ENCODE results near the gene SGCD. TPM values are rescaled to one million over a fixed set of nuclear protein-coding genes. Genes with fewer than 3 reads are reported as not detected.
A peak's percentile ranks its signal among the peaks of the same experiment; 100 is the strongest.

The SGCD gene
- polyA plus RNA-seq, 4 donors: 0.22 to 7.5 (median 0.62) TPM

GRCh38 chr5:156328161-156328560 lies 1.2 kb downstream of the SGCD start:
- Histone ChIP-seq H3K27me3 (ENCODE audit: control insufficient read depth in 3 of 3, insufficient read depth in 3 of 3, low read length in 3 of 3) (peaks cover 0 to 3% (median 0%) of the 10 kb centered on the region in 3 donors), H3K4me3 (ENCODE audit: low read depth in 1 of 3, low read length in 3 of 3) (peak overlapping the region in 1 of 3 donors; percentile 47), H3K4me1 (ENCODE audit: control insufficient read depth in 3 of 3, insufficient read depth in 2 of 3, low read depth in 1 of 3, low read length in 2 of 3) (no peaks in the 10 kb centered on the region), H3K36me3 (ENCODE audit: control insufficient read depth in 3 of 3, insufficient read depth in 2 of 3, low read depth in 1 of 3, low read length in 3 of 3) (no peaks in the 10 kb centered on the region), H3K9me3 (ENCODE audit: control insufficient read depth in 2 of 2, insufficient read depth in 1 of 2, low read depth in 1 of 2, low read length in 1 of 2) (no peaks in the 10 kb centered on the region), H3K27ac (ENCODE audit: low read depth in 1 of 3, low read length in 2 of 3) (no peak overlapping the region)
- 70 to 86% (median 75%) methylated on average over 3 of the region's 3 CpGs for WGBS, 3 donors
- DNase-seq (no peak), FAIRE-seq (no peak)

DNA sequence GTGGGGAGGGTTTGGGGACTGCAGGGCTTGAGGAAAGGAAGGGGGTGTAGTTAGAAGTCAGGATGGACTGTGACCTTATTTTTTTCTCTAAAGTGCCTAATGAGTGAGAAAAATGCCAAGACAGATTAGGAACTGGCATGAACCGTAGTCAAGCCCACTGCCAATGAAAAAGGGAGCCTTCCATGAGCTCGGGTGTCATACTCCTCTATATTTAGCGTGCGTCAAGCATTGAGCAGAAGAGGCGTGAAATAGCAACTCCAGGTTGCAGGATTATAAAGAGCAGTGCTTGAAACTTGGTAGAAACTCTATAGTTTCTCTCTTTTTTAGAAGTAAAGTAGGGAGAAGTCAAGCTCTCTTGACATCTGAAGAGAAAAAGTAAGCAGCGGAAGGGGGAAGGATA lies 1.8 kb downstream of the SGCD start:
- Histone ChIP-seq H3K4me1 (ENCODE audit: control insufficient read depth in 3 of 3, insufficient read depth in 2 of 3, low read depth in 1 of 3, low read length in 2 of 3) (no peaks in the 10 kb centered on the region), H3K36me3 (ENCODE audit: control insufficient read depth in 3 of 3, insufficient read depth in 2 of 3, low read depth in 1 of 3, low read length in 3 of 3) (no peaks in the 10 kb centered on the region), H3K27me3 (ENCODE audit: control insufficient read depth in 3 of 3, insufficient read depth in 3 of 3, low read length in 3 of 3) (peaks cover 0 to 3% (median 0%) of the 10 kb centered on the region in 3 donors), H3K9me3 (ENCODE audit: control insufficient read depth in 2 of 2, insufficient read depth in 1 of 2, low read depth in 1 of 2, low read length in 1 of 2) (no peaks in the 10 kb centered on the region), H3K27ac (ENCODE audit: low read depth in 1 of 3, low read length in 2 of 3) (no peak overlapping the region), H3K4me3 (ENCODE audit: low read depth in 1 of 3, low read length in 3 of 3) (no peak overlapping the region)
- DNase-seq (no peak), FAIRE-seq (no peak)
- 67 to 77% (median 75%) methylated on average over 6 of the region's 6 CpGs for WGBS, 3 donors

- no peaks in the 10 kb centered on the region for H3K4me1 ChIP-seq (ENCODE audit: control insufficient read depth in 3 of 3, insufficient read depth in 2 of 3, low read depth in 1 of 3, low read length in 2 of 3)
- no peaks in the 10 kb centered on the region for H3K9me3 ChIP-seq (ENCODE audit: control insufficient read depth in 2 of 2, insufficient read depth in 1 of 2, low read depth in 1 of 2, low read length in 1 of 2)
- 94 to 95% (median 94%) methylated on average over 3 of the region's 3 CpGs for WGBS, 3 donors
- H3K4me3 ChIP-seq (ENCODE audit: low read depth in 1 of 3, low read length in 3 of 3): no peak overlapping the region
- H3K27ac ChIP-seq (ENCODE audit: low read depth in 1 of 3, low read length in 2 of 3): no peak overlapping the region
- no peaks in the 10 kb centered on the region for H3K36me3 ChIP-seq (ENCODE audit: control insufficient read depth in 3 of 3, insufficient read depth in 2 of 3, low read depth in 1 of 3, low read length in 3 of 3)
- DNase-seq (no peak), FAIRE-seq (no peak)
- H3K27me3 ChIP-seq (ENCODE audit: control insufficient read depth in 3 of 3, insufficient read depth in 3 of 3, low read length in 3 of 3): peaks cover 0 to 3% (median 0%) of the 10 kb centered on the region in 3 donors
Measured at GRCh38 chr5:156329171-156329611, 2.2 kb downstream of the SGCD start.

DNA sequence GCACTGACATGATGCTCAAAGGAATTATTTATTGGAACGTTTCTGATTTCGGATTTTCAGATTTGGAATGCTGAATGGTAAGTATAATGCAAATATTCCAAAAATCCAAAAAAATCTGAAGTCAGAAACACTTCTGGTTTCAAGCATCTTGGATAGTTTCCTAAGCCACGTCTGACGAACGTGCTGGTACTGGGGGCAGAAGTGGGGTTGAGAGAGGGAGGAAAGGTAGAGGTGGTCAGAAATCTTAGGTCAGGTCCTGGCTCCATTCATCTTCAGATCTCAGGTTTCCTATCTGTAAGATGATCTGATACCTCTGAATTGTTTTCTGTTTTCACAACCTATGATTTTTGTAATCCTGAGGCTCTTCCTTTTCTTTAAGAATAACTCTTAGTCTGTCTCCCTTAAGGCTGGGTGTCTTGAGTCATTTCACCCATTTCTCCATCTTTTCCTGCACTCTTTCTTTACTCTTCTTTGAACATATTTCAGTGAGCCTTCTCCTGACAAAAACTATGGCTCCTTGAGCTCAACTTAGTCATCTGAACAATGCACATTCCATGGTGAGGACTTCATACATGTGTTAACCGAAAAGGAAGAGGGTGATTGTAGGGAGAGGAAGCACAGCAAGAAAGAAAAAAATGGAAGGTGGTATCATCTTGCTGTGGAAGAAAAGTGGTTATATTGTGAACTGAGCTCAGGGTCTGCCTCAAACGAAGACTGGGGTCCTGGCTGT lies 3.3 kb downstream of the SGCD start:
- 74 to 82% (median 77%) methylated on average over 7 of the region's 7 CpGs for WGBS, 3 donors
- Histone ChIP-seq H3K4me1 (ENCODE audit: control insufficient read depth in 3 of 3, insufficient read depth in 2 of 3, low read depth in 1 of 3, low read length in 2 of 3) (no peaks in the 10 kb centered on the region), H3K27ac (ENCODE audit: low read depth in 1 of 3, low read length in 2 of 3) (no peak overlapping the region), H3K27me3 (ENCODE audit: control insufficient read depth in 3 of 3, insufficient read depth in 3 of 3, low read length in 3 of 3) (peaks cover 0 to 3% (median 0%) of the 10 kb centered on the region in 3 donors), H3K4me3 (ENCODE audit: low read depth in 1 of 3, low read length in 3 of 3) (no peak overlapping the region), H3K9me3 (ENCODE audit: control insufficient read depth in 2 of 2, insufficient read depth in 1 of 2, low read depth in 1 of 2, low read length in 1 of 2) (no peaks in the 10 kb centered on the region), H3K36me3 (ENCODE audit: control insufficient read depth in 3 of 3, insufficient read depth in 2 of 3, low read depth in 1 of 3, low read length in 3 of 3) (no peaks in the 10 kb centered on the region)
- DNase-seq: no peak
- FAIRE-seq: no peak

DNA sequence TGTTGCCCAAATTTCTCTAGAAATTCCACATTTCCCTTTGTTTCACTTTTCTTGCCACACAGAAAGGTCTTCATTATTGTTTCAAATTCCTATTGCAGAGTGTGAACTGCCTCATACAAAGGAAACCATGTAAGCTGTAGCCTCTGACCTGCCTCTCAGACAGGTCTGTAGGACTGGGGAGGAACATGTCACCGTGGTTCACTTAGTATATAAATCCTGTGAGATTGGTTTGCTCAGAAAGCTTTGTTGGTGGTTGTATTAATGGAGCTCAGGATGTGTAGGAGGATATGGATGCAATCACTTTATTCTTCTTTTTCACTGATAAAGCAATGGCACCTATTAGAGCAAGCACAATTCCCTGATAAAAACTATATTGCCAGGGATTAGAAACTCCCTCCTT lies 4.2 kb downstream of the SGCD start:
- Histone ChIP-seq H3K27me3 (ENCODE audit: control insufficient read depth in 3 of 3, insufficient read depth in 3 of 3, low read length in 3 of 3) (peaks cover 0 to 3% (median 0%) of the 10 kb centered on the region in 3 donors), H3K4me1 (ENCODE audit: control insufficient read depth in 3 of 3, insufficient read depth in 2 of 3, low read depth in 1 of 3, low read length in 2 of 3) (no peaks in the 10 kb centered on the region), H3K4me3 (ENCODE audit: low read depth in 1 of 3, low read length in 3 of 3) (no peak overlapping the region), H3K36me3 (ENCODE audit: control insufficient read depth in 3 of 3, insufficient read depth in 2 of 3, low read depth in 1 of 3, low read length in 3 of 3) (no peaks in the 10 kb centered on the region), H3K9me3 (ENCODE audit: control insufficient read depth in 2 of 2, insufficient read depth in 1 of 2, low read depth in 1 of 2, low read length in 1 of 2) (no peaks in the 10 kb centered on the region), H3K27ac (ENCODE audit: low read depth in 1 of 3, low read length in 2 of 3) (no peak overlapping the region)
- no peak for DNase-seq
- 9 to 31% (median 27%) methylated on average over 1 of the region's 1 CpG for WGBS, 3 donors
- no peak for FAIRE-seq

GRCh38 chr5:156331845-156332244 lies 4.9 kb downstream of the SGCD start:
- WGBS, 3 donors: 85 to 90% (median 85%) methylated on average over 6 of the region's 6 CpGs
- no peaks in the 10 kb centered on the region for H3K9me3 ChIP-seq (ENCODE audit: control insufficient read depth in 2 of 2, insufficient read depth in 1 of 2, low read depth in 1 of 2, low read length in 1 of 2)
- FAIRE-seq: no peak
- peaks cover 0 to 3% (median 0%) of the 10 kb centered on the region in 3 donors for H3K27me3 ChIP-seq (ENCODE audit: control insufficient read depth in 3 of 3, insufficient read depth in 3 of 3, low read length in 3 of 3)
- no peak overlapping the region for H3K4me3 ChIP-seq (ENCODE audit: low read depth in 1 of 3, low read length in 3 of 3)
- H3K27ac ChIP-seq (ENCODE audit: low read depth in 1 of 3, low read length in 2 of 3): no peak overlapping the region
- H3K4me1 ChIP-seq (ENCODE audit: control insufficient read depth in 3 of 3, insufficient read depth in 2 of 3, low read depth in 1 of 3, low read length in 2 of 3): no peaks in the 10 kb centered on the region
- DNase-seq: no peak
- H3K36me3 ChIP-seq (ENCODE audit: control insufficient read depth in 3 of 3, insufficient read depth in 2 of 3, low read depth in 1 of 3, low read length in 3 of 3): no peaks in the 10 kb centered on the region

- Histone ChIP-seq H3K4me1 (ENCODE audit: control insufficient read depth in 3 of 3, insufficient read depth in 2 of 3, low read depth in 1 of 3, low read length in 2 of 3) (no peaks in the 10 kb centered on the region), H3K9me3 (ENCODE audit: control insufficient read depth in 2 of 2, insufficient read depth in 1 of 2, low read depth in 1 of 2, low read length in 1 of 2) (no peaks in the 10 kb centered on the region), H3K27me3 (ENCODE audit: control insufficient read depth in 3 of 3, insufficient read depth in 3 of 3, low read length in 3 of 3) (peaks cover 0 to 1% (median 0%) of the 10 kb centered on the region in 3 donors), H3K27ac (ENCODE audit: low read depth in 1 of 3, low read length in 2 of 3) (no peak overlapping the region), H3K36me3 (ENCODE audit: control insufficient read depth in 3 of 3, insufficient read depth in 2 of 3, low read depth in 1 of 3, low read length in 3 of 3) (no peaks in the 10 kb centered on the region), H3K4me3 (ENCODE audit: low read depth in 1 of 3, low read length in 3 of 3) (no peak overlapping the region)
- 37 to 55% (median 38%) methylated on average over 2 of the region's 2 CpGs for WGBS, 3 donors
- no peak for FAIRE-seq
- no peak for DNase-seq
Measured at GRCh38 chr5:156332245-156332644, 5.3 kb downstream of the SGCD start.

GRCh38 chr5:156339139-156339841 lies 12.3 kb downstream of the SGCD start:
- Histone ChIP-seq H3K4me3 (ENCODE audit: low read depth in 1 of 3, low read length in 3 of 3) (no peak overlapping the region), H3K4me1 (ENCODE audit: control insufficient read depth in 3 of 3, insufficient read depth in 2 of 3, low read depth in 1 of 3, low read length in 2 of 3) (no peaks in the 10 kb centered on the region), H3K36me3 (ENCODE audit: control insufficient read depth in 3 of 3, insufficient read depth in 2 of 3, low read depth in 1 of 3, low read length in 3 of 3) (no peaks in the 10 kb centered on the region), H3K27ac (ENCODE audit: low read depth in 1 of 3, low read length in 2 of 3) (no peak overlapping the region), H3K27me3 (ENCODE audit: control insufficient read depth in 3 of 3, insufficient read depth in 3 of 3, low read length in 3 of 3) (no peaks in the 10 kb centered on the region), H3K9me3 (ENCODE audit: control insufficient read depth in 2 of 2, insufficient read depth in 1 of 2, low read depth in 1 of 2, low read length in 1 of 2) (no peaks in the 10 kb centered on the region)
- FAIRE-seq: peak; percentile 44
- 51 to 67% (median 58%) methylated on average over 2 of the region's 2 CpGs for WGBS, 3 donors
- no peak for DNase-seq
